WI38 (cell line): ENCODE data around the gene RING1.

Source experiments
- H3K4me3 ChIP-seq: 2 replicates; pipeline ENCODE4 v1.5.1; 2011; ENCODE audit warnings: low read depth, mild to moderate bottlenecking, control low read depth, low read length
- TF ChIP-seq, protein P1 (sequence below): IDR thresholded peaks from 2 replicates; pipeline ENCODE4 v1.5.1; 2012; ENCODE audit warnings: low read depth, mild to moderate bottlenecking, control low read depth, low read length

RING1 gene

DNA sequence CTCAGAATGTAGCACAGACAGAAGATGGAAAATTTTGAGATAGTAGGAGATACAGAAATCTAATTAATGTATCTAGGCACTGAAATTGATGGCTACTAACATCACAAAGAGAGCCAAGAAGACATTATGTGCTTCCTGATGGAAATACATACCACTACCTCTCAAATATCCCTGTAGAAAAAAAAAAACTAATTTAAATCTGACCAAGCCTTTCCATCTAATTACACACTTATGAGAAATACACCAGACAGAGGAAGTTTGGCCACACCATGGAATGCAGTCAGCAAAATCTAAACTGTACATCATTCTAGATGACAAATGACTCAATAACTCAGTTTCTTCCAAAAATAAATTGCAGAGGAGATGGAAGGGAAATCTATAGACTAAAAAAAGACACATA lies 44.5 kb downstream of the RING1 start:
- no peak overlapping the region for H3K4me3 ChIP-seq
- TF ChIP-seq, protein P1, sequence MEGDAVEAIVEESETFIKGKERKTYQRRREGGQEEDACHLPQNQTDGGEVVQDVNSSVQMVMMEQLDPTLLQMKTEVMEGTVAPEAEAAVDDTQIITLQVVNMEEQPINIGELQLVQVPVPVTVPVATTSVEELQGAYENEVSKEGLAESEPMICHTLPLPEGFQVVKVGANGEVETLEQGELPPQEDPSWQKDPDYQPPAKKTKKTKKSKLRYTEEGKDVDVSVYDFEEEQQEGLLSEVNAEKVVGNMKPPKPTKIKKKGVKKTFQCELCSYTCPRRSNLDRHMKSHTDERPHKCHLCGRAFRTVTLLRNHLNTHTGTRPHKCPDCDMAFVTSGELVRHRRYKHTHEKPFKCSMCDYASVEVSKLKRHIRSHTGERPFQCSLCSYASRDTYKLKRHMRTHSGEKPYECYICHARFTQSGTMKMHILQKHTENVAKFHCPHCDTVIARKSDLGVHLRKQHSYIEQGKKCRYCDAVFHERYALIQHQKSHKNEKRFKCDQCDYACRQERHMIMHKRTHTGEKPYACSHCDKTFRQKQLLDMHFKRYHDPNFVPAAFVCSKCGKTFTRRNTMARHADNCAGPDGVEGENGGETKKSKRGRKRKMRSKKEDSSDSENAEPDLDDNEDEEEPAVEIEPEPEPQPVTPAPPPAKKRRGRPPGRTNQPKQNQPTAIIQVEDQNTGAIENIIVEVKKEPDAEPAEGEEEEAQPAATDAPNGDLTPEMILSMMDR, result no peak

DNA sequence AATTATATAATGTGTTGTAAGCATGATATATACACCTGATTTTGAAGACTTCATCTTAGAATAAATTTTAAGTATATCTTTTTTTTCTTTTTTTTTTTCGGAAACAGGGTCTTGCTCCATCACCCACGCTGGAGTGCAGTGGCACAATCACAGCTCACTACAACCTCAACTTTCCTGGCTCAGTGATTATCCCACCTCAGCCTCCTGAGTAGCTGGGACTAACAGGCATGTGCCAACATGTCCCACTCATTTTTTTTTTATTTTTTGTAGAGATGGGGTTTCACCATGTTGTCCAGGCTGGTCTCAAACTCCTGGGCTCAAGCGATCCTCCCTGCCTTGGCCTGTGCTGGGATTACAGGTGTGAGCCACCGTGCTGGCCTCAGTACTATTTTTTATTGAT lies 46.3 kb downstream of the RING1 start:
- no peak overlapping the region for H3K4me3 ChIP-seq
- TF ChIP-seq, protein P1, result no peak

- TF ChIP-seq, protein P1, result no peak
- no peak overlapping the region for H3K4me3 ChIP-seq
Observed at GRCh38 chr6:33259032-33259431, 50.7 kb downstream of the RING1 start.
